Measurements from ENCODE around the gene MFAP5.

- TF ChIP-seq RFX5 (IDR thresholded peaks at IDR 0.05; ENCODE audit: low read length) (no peak), CTCF (IDR thresholded peaks at IDR 0.05) (no peak), RCOR1 (IDR thresholded peaks at IDR 0.05; ENCODE audit: low read length) (no peak), SIN3A (IDR thresholded peaks at IDR 0.05; ENCODE audit: borderline replicate concordance, low read depth, low read length) (no peak), EZH2phosphoT487 (IDR thresholded peaks at IDR 0.05; ENCODE audit: borderline replicate concordance, low read depth) (no peak), USF2 (IDR thresholded peaks at IDR 0.05; ENCODE audit: borderline replicate concordance, low read depth, low read length) (no peak), TAF1 (IDR thresholded peaks at IDR 0.05; ENCODE audit: borderline replicate concordance, low read depth, low read length) (no peak), MEF2A (IDR thresholded peaks at IDR 0.05; ENCODE audit: borderline replicate concordance, low read depth) (no peak), RAD21 (IDR thresholded peaks at IDR 0.05; ENCODE audit: low read length) (no peak), NFIC (IDR thresholded peaks at IDR 0.05; ENCODE audit: borderline replicate concordance) (no peak), FOXM1 (IDR thresholded peaks at IDR 0.05; ENCODE audit: low read depth) (no peak), TCF12 (IDR thresholded peaks at IDR 0.05) (no peak)
Observed at GRCh38 chr12:8612629-8613028, 50.0 kb downstream of the MFAP5 start, which contains the start of gene AICDA.
